ENCODE results near the gene IQUB.
"Not testable (repeated sequence)": the region's sequence is repeated elsewhere in the genome, so short reads cannot be mapped to it uniquely, and the experiment has no call there.

Gene IQUB

DNA sequence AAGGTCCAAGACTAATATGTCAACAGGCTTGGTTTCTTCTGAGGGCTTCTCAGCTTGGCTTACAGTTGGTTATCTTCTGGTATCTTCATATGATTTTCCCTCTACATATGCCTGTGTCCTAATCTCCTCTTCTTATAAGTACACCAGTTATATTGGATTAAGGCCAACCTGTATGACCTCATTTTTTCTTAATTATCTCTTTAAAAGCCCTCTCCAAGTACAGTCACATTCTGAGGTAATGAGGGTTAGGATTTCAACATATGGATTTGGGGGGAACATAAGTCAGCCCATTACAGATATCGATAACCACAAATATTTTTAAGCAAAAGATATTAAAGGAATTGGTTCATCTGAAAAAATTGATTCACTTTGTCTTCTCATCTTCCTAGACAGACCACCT is 49.2 kb downstream of the IQUB start:
- DNase-seq: no peak

- DNase-seq: no peak
Observed at GRCh38 chr7:123484199-123484598, 50.2 kb downstream of the IQUB start.

- DNase-seq: no peak
Observed at GRCh38 chr7:123480107-123480506, 54.3 kb downstream of the IQUB start.

- not testable (repeated sequence) for DNase-seq
Observed at GRCh38 chr7:123478056-123478455, 56.3 kb downstream of the IQUB start.

GRCh38 chr7:123472750-123473445 is 61.5 kb downstream of the IQUB start:
- DNase-seq: no peak

DNA sequence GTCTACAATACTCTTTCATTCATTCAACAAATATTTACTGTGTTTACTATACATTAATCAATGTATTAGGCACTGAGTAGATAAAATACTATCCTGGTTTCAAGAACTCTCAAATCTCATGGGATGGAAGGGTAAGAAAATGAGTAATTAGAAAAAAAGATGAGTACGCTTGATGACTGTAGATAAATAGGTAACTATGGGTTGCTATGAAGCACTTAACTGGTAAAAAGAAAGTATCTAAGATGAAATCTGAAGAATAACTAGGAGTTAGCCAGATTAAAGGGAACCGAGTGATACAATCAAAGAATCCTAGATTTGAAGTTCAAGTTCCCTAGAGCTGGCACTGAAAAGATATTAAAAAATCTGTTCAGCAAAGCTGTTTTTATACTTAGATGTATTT is 62.1 kb downstream of the IQUB start:
- no peak for DNase-seq

DNA sequence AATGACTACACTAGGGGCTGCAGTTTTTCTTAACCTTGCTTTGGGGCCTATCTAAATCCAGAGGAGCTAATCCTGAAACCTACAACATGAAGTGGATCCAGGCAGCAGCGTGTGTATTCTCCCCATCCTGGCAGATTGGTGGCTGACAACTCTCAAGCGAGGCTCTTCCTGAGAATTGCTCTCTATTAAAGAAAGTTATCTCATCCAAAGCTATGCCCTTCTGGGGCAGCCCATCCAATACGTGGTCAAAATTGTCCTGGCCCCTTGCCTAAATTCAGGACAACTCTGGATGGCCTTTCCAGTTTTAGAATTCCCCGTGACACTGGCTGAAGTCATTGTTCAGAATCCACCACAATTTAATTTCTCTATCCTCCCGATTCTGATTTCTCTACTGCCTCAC is 66.1 kb downstream of the IQUB start:
- no peak for DNase-seq

- no peak for DNase-seq
Observed at GRCh38 chr7:123463890-123464289, 70.5 kb downstream of the IQUB start.

- DNase-seq: no peak
Observed at GRCh38 chr7:123460616-123461015, 73.8 kb downstream of the IQUB start.

DNA sequence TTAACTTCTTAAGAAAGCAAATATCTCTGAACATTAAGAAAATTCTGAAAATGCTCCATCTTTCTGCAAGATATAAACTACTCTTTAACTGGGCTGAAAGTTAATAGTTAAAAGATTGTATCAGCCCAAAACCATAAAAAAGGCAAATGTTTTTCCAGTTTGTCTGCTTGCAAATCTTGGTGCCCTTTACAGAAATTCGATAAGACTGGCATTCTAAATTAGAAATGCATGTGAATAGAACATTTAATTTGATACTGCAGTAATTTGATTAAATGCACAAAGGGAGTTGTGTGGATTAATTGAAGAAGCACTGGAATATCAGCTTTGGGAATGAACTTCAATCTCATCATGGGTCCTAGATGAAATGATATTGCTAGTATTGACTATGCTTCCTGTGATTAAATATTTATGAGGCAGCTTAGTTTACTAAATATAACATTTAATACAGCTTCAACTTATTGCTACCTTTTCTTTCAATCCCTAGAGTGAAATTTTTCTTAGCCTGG is 78.4 kb downstream of the IQUB start:
- no peak for DNase-seq

- no peak for DNase-seq
Observed at GRCh38 chr7:123440101-123440548, 94.3 kb downstream of the IQUB start.

DNA sequence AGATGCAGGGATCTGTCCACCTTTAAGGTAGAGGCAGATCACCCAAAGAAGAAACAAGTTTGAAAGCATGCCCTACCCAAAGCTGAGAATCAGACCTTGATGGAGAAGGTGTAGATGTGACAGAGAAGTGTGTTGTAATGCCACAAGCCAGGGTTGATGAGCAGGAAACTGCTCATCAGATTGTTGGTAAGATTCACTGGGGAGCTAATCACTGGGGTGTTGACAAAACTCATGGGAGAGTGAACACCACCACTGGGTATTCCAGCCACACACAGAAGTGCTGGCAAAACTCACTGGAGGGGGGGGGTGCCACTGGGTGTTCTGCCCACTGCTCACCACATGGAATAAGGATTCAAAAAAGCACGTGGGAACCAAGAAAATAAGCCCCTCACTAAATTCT is 95.2 kb downstream of the IQUB start:
- no peak for DNase-seq

- DNase-seq: no peak
Observed at GRCh38 chr7:123437447-123437995, 96.9 kb downstream of the IQUB start.

- DNase-seq: no peak
Observed at GRCh38 chr7:123435080-123435700, 99.2 kb downstream of the IQUB start.

GRCh38 chr7:123433665-123434064 is 100.7 kb downstream of the IQUB start:
- no peak for DNase-seq

DNA sequence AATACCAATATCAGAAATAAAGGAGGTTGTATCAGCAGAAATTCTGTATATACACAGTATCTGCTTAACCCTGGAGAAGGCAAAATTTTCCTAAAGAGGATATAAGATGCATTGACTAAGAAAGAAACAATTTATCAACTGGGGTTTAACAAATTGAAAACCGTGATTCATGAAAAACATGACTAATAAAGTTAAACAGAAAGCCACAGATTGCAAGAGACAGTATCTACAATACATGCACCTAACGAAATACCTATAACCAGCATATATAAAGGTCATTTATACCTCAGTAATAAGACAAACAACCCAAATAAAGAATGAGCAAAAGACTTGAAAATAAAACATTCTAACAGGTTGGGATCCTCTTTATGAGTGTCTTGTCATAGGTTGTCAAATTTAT is 101.8 kb downstream of the IQUB start:
- DNase-seq: no peak

- DNase-seq: no peak
Observed at GRCh38 chr7:123431075-123431614, 103.2 kb downstream of the IQUB start.

GRCh38 chr7:123425246-123425645 is 109.1 kb downstream of the IQUB start:
- DNase-seq: no peak

GRCh38 chr7:123424463-123424862 is 109.9 kb downstream of the IQUB start:
- no peak for DNase-seq

GRCh38 chr7:123423622-123424021 is 110.8 kb downstream of the IQUB start:
- DNase-seq: no peak

- no peak for DNase-seq
Observed at GRCh38 chr7:123417580-123417979, 116.8 kb downstream of the IQUB start.

DNA sequence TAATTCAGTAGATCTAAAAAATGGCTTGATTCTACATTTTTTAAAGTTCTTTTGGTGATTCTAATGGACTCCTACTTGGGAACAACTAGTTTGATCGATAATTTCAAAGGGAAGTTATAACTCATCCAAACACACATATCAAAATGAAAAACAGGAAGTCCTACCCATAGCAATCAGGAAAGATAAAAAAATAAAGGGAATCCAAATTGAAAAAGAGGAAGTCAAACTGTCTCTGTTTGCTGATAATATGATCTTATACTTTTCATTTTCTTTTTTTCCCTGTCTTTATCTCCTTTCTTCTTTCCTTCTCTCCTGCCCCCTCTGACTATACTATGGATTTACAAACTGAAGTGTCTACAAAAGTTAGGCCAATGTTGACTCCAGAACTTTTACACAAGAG is 118.8 kb downstream of the IQUB start:
- no peak for DNase-seq

DNA sequence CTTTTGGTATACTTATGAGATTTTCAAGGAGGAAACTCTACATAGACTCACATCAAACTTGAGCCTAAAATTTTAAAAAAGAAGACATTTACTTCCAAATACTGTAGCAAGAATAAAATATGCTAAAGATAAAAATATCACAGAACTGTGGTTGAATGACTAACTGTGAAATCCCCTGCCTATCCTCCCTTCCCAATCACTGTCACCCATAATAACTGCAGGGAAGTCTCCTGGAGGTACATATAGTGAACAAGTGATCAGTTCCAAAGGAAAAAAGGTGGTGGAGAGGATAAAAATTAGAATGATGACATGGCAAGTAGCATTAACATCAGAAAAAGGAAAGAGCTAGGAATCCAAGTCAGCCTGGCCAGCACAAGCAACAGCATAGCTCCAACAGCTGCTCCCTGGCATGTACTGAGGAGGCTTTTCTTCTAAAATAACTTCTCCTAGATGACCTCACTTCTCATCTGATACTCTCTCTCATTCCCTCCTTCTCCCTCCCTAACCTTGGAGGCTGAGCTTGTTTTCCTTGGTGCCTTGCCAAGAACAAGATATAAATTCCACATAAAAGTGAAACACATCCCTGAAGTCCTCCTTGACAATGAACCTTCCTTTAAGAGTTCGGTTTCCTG is 124.0 kb downstream of the IQUB start:
- DNase-seq: no peak

DNA sequence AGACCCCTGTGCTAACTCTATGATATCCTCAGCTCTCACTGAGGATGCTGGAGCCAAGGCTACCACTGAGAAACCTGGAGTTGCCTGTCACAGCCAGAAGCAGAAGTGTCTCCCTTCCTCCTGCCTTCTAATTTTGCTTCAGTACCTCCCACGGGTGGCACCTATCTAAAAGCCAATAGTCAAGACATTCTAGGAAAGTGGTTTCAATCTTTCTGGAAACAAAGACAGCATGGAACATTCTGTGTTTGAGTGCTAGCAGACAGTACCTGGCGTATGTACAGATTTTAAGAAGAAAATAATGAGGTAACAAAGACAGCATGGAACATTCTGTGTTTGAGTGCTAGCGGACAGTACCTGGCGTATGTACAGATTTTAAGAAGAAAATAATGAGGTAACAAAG is 126.4 kb downstream of the IQUB start:
- not testable (repeated sequence) for DNase-seq
